PC-3 (cell line): ENCODE measurements around the gene MSMO1. TPM values are rescaled to one million over a fixed set of nuclear protein-coding genes. Genes with fewer than 3 reads are reported as not detected.
A peak's percentile ranks its signal among the peaks of the same experiment; 100 is the strongest.

Experiments used
- ATAC-seq: fragments of 200-7000 bp; cut with Tn5 transposase; 2 replicates; pipeline ENCODE4 v1.9.1; 2020; ENCODE audit warnings: mild to moderate bottlenecking, moderate library complexity
- BruUV-seq: library from RNA; stranded (reverse); fragments of 400-500 nt; replicated peaks from 2 replicates; lab custom pipeline; 2021; lab: Mats Ljungman, UMichigan
- CTCF ChIA-PET: fragments of 300-600 bp; sonication (Branson Sonifier 250); formaldehyde crosslinking; loops from one replicate; lab custom pipeline; 2022; ENCODE audit warnings: antibody characterized with exemption; lab: Charles Lee
- POLR2A ChIA-PET: fragments of 300-600 bp; sonication (Branson Sonifier 250); formaldehyde crosslinking; loops from one replicate; lab custom pipeline; 2022; ENCODE audit warnings: antibody characterized with exemption; ENCODE audit not compliant: unreplicated experiment; lab: Charles Lee
- DNase-seq: peaks from one replicate; pipeline ENCODE4 v3.0.0-alpha.2; 2015
- H2AFZ ChIP-seq: fragments of 300-600 bp; sonication (generic); 2 replicates; pipeline ENCODE4 v1.6.0; 2016; ENCODE audit warnings: antibody characterized with exemption, low read length
- H3F3A ChIP-seq: fragments of 300-600 bp; sonication (generic); one replicate; pipeline ENCODE4 v1.6.0; 2017; ENCODE audit warnings: antibody characterized with exemption, low read length, control low read depth, mild to moderate bottlenecking; ENCODE audit not compliant: unreplicated experiment
- H3K27ac ChIP-seq: fragments of 300-600 bp; sonication (generic); 2 replicates; pipeline ENCODE4 v1.5.1; 2016; ENCODE audit warnings: mild to moderate bottlenecking, low read length
- H3K27me3 ChIP-seq: fragments of 300-600 bp; sonication (generic); 2 replicates; pipeline ENCODE4 v1.6.1; 2016; ENCODE audit warnings: low read length, mixed read lengths
- H3K36me3 ChIP-seq: fragments of 300-600 bp; sonication (generic); 2 replicates; pipeline ENCODE4 v1.6.1; 2016; ENCODE audit warnings: low read depth, mixed run types, low read length, mixed read lengths
- H3K4me1 ChIP-seq: fragments of 300-600 bp; sonication (generic); 2 replicates; pipeline ENCODE4 v1.5.1; 2016; ENCODE audit warnings: low read length; ENCODE audit not compliant: insufficient read depth
- H3K4me2 ChIP-seq: fragments of 300-600 bp; sonication (generic); 2 replicates; pipeline ENCODE4 v1.6.0; 2016; ENCODE audit warnings: low read length
- H3K4me3 ChIP-seq: fragments of 300-600 bp; sonication (generic); 2 replicates; pipeline ENCODE4 v1.5.1; 2016; ENCODE audit warnings: mild to moderate bottlenecking, low read length, mixed read lengths
- H3K79me2 ChIP-seq: fragments of 300-600 bp; sonication (generic); 2 replicates; pipeline ENCODE4 v1.6.1; 2017; ENCODE audit warnings: low read length, mixed read lengths
- H3K9ac ChIP-seq: fragments of 300-600 bp; sonication (generic); 2 replicates; pipeline ENCODE4 v1.6.0; 2016; ENCODE audit warnings: mild to moderate bottlenecking, low read length
- H3K9me2 ChIP-seq: fragments of 300-600 bp; sonication (generic); replicated peaks from 2 replicates; pipeline ENCODE4 v1.6.1; 2016; ENCODE audit warnings: mixed run types, low read length, mixed read lengths
- H3K9me3 ChIP-seq: fragments of 300-600 bp; sonication (generic); 2 replicates; pipeline ENCODE4 v1.6.1; 2016; ENCODE audit warnings: low read length, mixed read lengths
- H4K20me1 ChIP-seq: fragments of 300-600 bp; sonication (generic); 2 replicates; pipeline ENCODE4 v1.6.1; 2016; ENCODE audit warnings: low read length, mixed read lengths
- EZH2 ChIP-seq: fragments of 300-600 bp; sonication (generic); IDR thresholded peaks from one replicate; pipeline ENCODE4 v1.6.1; 2017; ENCODE audit warnings: antibody characterized with exemption, mild to moderate bottlenecking, low read length; ENCODE audit not compliant: unreplicated experiment
- EZH2phosphoT487 ChIP-seq: fragments of 300-600 bp; sonication (generic); IDR thresholded peaks from 2 replicates; pipeline ENCODE4 v1.6.1; 2018; ENCODE audit warnings: mild to moderate bottlenecking, antibody characterized with exemption, low read length, borderline replicate concordance
- intact Hi-C: fragments of 100-400 bp; cut with micrococcal nuclease; formaldehyde crosslinking; loops from 2 replicates; pipeline ENCODE4 v1.9.0; 2023
- total RNA-seq: library from RNA; depleted of rRNA; stranded (reverse); fragments of >200 nt; gene quantifications from 2 replicates; pipeline ENCODE4 v1.2.3, GENCODE V29; 2014
- TF ChIP-seq, protein P1 (sequence below): fragments of 300-600 bp; sonication (generic); conservative IDR thresholded peaks from 2 replicates; pipeline ENCODE4 v1.5.1; 2017; ENCODE audit warnings: antibody characterized with exemption, low read depth, mild to moderate bottlenecking, low read length

MSMO1 gene
- total RNA-seq, 1 experiment from 2014 or later, result 37.6 TPM

DNA sequence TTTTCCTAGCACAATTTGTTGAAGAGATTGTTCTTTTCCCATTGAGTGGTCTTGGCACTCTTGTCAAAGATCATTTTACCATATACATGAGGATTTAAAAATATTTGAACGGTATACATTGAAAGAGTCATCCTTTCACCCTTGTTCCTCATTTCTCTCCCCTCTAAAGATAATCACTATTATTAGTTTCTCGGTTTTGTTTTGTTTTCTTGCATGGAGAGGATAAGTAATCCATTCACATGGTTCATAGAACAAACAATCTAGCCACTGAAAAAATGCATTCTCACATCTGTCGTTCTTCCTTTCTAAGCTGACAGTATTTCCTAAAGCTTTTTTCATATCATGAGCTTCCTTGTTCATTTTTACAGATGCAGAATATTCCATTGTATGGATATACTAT is 39.2 kb upstream of the MSMO1 start:
- CTCF ChIA-PET, result no interaction called here
- H3K4me3 ChIP-seq, result no peak overlapping the region
- POLR2A ChIA-PET, result no interaction called here
- no peaks in the 10 kb centered on the region for H3F3A ChIP-seq
- H3K9me3 ChIP-seq, result no peaks in the 10 kb centered on the region
- intact Hi-C loops, result loop anchor here (10.0 kb wide), 1 partner anchor 153 kb away; no protein-coding TSS in a partner anchor
- no peaks in the 10 kb centered on the region for H3K27me3 ChIP-seq
- H3K27ac ChIP-seq, result no peak overlapping the region
- no peak for DNase-seq
- no peak overlapping the region for H2AFZ ChIP-seq
- H3K4me1 ChIP-seq, result peaks cover 13% of the 10 kb centered on the region
- H3K9me2 ChIP-seq, result no peaks in the 10 kb centered on the region
- no TSS peak for BruUV-seq
- H3K9ac ChIP-seq, result no peak overlapping the region
- no peaks in the 10 kb centered on the region for H3K36me3 ChIP-seq
- ATAC-seq, result no peak
- no peaks in the 10 kb centered on the region for H4K20me1 ChIP-seq
- TF ChIP-seq, protein P1, sequence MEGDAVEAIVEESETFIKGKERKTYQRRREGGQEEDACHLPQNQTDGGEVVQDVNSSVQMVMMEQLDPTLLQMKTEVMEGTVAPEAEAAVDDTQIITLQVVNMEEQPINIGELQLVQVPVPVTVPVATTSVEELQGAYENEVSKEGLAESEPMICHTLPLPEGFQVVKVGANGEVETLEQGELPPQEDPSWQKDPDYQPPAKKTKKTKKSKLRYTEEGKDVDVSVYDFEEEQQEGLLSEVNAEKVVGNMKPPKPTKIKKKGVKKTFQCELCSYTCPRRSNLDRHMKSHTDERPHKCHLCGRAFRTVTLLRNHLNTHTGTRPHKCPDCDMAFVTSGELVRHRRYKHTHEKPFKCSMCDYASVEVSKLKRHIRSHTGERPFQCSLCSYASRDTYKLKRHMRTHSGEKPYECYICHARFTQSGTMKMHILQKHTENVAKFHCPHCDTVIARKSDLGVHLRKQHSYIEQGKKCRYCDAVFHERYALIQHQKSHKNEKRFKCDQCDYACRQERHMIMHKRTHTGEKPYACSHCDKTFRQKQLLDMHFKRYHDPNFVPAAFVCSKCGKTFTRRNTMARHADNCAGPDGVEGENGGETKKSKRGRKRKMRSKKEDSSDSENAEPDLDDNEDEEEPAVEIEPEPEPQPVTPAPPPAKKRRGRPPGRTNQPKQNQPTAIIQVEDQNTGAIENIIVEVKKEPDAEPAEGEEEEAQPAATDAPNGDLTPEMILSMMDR, result no peak
- TF ChIP-seq EZH2phosphoT487, result no peak
- no peak for TF ChIP-seq EZH2
- H3K4me2 ChIP-seq, result no peak overlapping the region
- H3K79me2 ChIP-seq, result no peaks in the 10 kb centered on the region

DNA sequence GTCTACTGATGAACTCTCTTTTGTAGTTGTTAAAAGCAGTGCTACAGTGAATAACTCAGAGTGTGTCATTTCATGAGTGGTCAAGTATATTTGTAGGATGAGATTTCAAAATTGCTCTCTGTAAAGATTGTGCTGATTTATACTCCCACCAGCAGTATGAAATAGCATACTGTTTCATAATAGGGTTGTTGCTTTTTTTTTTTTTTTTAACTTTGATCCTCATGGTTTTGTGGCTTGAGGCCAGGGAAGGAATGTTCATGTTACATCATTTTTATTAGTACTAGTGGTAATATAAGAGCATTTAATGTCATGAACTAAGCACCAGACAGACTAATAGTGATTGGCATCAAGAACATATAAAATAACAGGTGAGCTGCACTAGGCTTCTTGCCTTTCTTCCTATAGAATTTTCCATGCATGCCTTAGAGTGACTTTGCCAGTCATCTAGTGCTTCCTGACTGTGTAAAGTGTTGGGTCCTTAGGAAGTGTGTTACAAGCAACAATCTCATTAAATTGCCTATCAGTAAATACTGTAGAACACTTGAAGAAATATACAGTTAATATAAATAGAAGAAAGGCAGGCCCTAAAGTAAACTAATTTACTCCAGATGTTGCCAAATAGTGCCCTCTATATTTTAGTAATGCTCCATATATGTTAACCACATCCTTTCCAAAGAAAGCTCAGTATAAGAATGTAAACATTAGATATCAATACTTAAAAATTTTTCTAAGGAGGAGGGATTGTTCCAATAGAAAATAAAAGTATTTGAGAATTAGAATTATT is 38.6 kb upstream of the MSMO1 start:
- H3K4me2 ChIP-seq, result no peak overlapping the region
- ChIA-PET POLR2A (no interaction called here), CTCF (no interaction called here)
- H3K9me2 ChIP-seq, result no peaks in the 10 kb centered on the region
- intact Hi-C loops, result loop anchor here (10.0 kb wide), 1 partner anchor 154 kb away; no protein-coding TSS in a partner anchor
- H3K9me3 ChIP-seq, result no peaks in the 10 kb centered on the region
- H3K27me3 ChIP-seq, result no peaks in the 10 kb centered on the region
- H3K79me2 ChIP-seq, result no peaks in the 10 kb centered on the region
- ATAC-seq (peak; percentile 42), DNase-seq (peak; percentile 28)
- BruUV-seq, result no TSS peak
- TF ChIP-seq EZH2phosphoT487 (no peak), EZH2 (no peak)
- TF ChIP-seq, protein P1, result no peak
- no peak overlapping the region for H3K9ac ChIP-seq
- peaks cover 13% of the 10 kb centered on the region for H3K4me1 ChIP-seq
- H3K36me3 ChIP-seq, result no peaks in the 10 kb centered on the region
- H3K27ac ChIP-seq, result no peak overlapping the region
- H2AFZ ChIP-seq, result no peak overlapping the region
- H3F3A ChIP-seq, result no peaks in the 10 kb centered on the region
- H4K20me1 ChIP-seq, result no peaks in the 10 kb centered on the region
- H3K4me3 ChIP-seq, result no peak overlapping the region

DNA sequence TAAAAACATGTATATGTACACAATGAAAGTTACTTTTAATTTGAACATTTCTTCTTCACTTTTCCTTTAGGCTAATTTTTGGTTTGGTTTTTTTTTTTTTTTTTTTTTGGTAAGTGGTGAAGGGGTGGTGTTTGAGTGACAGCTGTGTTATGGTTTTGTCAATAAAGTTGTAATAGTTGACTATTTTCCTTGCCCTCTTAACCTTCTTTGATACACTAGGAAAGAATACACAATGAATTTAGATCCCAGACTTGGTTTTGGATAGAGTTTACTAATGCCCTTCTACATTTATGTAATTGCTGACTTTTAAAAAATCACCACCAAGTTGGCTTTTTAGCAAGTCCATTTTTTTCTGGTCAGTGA is 38.1 kb upstream of the MSMO1 start:
- TF ChIP-seq EZH2phosphoT487, result no peak
- TF ChIP-seq, protein P1, result no peak
- no peak for TF ChIP-seq EZH2
- no peaks in the 10 kb centered on the region for H4K20me1 ChIP-seq
- no TSS peak for BruUV-seq
- POLR2A ChIA-PET, result no interaction called here
- H3K4me1 ChIP-seq, result peaks cover 13% of the 10 kb centered on the region
- no peaks in the 10 kb centered on the region for H3K27me3 ChIP-seq
- H3K36me3 ChIP-seq, result no peaks in the 10 kb centered on the region
- H3K9me3 ChIP-seq, result no peaks in the 10 kb centered on the region
- no peak overlapping the region for H3K4me2 ChIP-seq
- DNase-seq (no peak), ATAC-seq (no peak)
- H3F3A ChIP-seq, result no peaks in the 10 kb centered on the region
- intact Hi-C loops, result loop anchor here (10.0 kb wide), 1 partner anchor 155 kb away; no protein-coding TSS in a partner anchor
- no peaks in the 10 kb centered on the region for H3K9me2 ChIP-seq
- H3K9ac ChIP-seq, result no peak overlapping the region
- H3K27ac ChIP-seq, result no peak overlapping the region
- no peak overlapping the region for H3K4me3 ChIP-seq
- no peaks in the 10 kb centered on the region for H3K79me2 ChIP-seq
- H2AFZ ChIP-seq, result no peak overlapping the region
- CTCF ChIA-PET, result no interaction called here
